Lower leg skin (tissue), 4 donors: Measurements from ENCODE around the gene NUP93. TPM values are rescaled to one million over a fixed set of nuclear protein-coding genes. Genes with fewer than 3 reads are reported as not detected.
A peak's percentile ranks its signal among the peaks of the same experiment; 100 is the strongest.

Experiments used
- DNase-seq, 2 donors: peaks; one replicate each; pipeline ENCODE4 v3.0.0-alpha.2; 2019; ENCODE audit warnings: low spot score in 2 of 2
- H3K4me3 ChIP-seq: fragments of 200-600 bp; sonication (generic); 2 replicates; pipeline ENCODE4 v1.5.1; 2017; ENCODE audit warnings: mild to moderate bottlenecking, low read depth; ENCODE audit not compliant: poor library complexity, severe bottlenecking
- CTCF ChIP-seq, 3 donors: fragments of 450-650 bp; IDR thresholded peaks; one replicate each; pipeline ENCODE4 v1.5.1; 2016; ENCODE audit warnings: antibody characterized with exemption in 3 of 3, mild to moderate bottlenecking in 3 of 3, moderate library complexity in 2 of 3
- POLR2A ChIP-seq, 2 donors: fragments of 450-650 bp; IDR thresholded peaks; one replicate each; pipeline ENCODE4 v1.6.1; 2016 to 2017; ENCODE audit warnings: antibody characterized with exemption in 2 of 2, mild to moderate bottlenecking in 1 of 2, moderate library complexity in 1 of 2
- WGBS, 2 donors: methylation state at CpG; one replicate each; pipeline ENCODE4 v1.1.5; 2018; 5-methylcytosine and 5-hydroxymethylcytosine counted together
- intact Hi-C: fragments of 100-400 bp; cut with DNase I; formaldehyde crosslinking; loops from one replicate; pipeline ENCODE4 v1.15.0; 2023; ENCODE audit warnings: low total_unique reads
- total RNA-seq, 4 donors: library from RNA; depleted of rRNA; stranded (reverse); fragments of >200 nt; gene quantifications; one replicate each; pipeline ENCODE4 v1.1.0, GENCODE V29; 2016

The NUP93 gene
- total RNA-seq, 4 donors from 2014 or later = 21.0 to 40.6 (median 31.2) TPM

DNA sequence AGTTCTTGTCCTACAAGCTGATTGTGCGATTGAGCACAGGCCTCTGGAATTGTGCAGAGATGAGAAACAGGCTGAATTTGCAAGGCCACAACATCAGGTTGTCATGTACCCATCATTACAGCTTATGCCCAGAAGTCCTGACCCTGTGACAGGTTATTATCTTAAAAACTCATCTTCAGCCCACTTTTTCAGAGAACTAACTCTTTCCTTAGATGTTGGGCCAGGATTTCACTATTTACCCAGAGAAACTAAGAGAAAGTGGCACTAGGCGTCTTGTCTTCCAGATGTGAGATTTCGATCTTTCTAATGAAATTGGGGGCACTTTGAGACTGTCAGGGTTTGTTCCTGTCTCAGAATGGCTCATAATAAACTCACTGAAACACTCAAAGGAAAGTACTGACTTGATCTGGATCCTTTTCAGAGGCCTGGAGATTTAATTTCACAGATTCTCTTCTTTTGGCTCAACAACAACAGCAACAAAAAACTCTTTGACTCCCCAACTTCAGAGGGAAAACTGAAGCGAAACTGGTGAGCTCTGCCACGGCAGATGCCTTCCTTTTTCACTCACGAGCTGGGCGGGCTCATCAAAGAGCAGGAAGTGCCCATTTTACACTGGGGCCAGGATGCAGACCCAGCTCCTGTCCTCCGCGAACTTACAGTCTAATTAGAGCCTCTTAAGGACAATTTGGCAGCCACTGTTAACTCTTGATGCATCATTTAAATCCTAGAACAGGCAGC, 117.4 kb downstream of the NUP93 start:
- TF ChIP-seq CTCF (IDR thresholded peaks at IDR 0.05) (no peak), POLR2A (IDR thresholded peaks at IDR 0.05) (no peak)
- H3K4me3 ChIP-seq = no peak overlapping the region
- peak in 1 of 2 donors; percentile 75 for DNase-seq
- intact Hi-C loops = no loop called here
- 60 to 61% methylated on average over 9 of the region's 9 CpGs for WGBS, 2 donors

- WGBS, 2 donors = 73 to 75% methylated on average over 11 of the region's 11 CpGs
- intact Hi-C loops = no loop called here
- no peak overlapping the region for H3K4me3 ChIP-seq
- TF ChIP-seq POLR2A (IDR thresholded peaks at IDR 0.05) (no peak), CTCF (IDR thresholded peaks at IDR 0.05) (no peak)
- DNase-seq = peak in 1 of 2 donors; percentile 78
These were observed 118.4 kb downstream of the NUP93 start for GRCh38 chr16:56848029-56848936.

- peak in 1 of 2 donors; percentile 76 for DNase-seq
- TF ChIP-seq CTCF (IDR thresholded peaks at IDR 0.05) (no peak), POLR2A (IDR thresholded peaks at IDR 0.05) (no peak)
- intact Hi-C loops = no loop called here
- H3K4me3 ChIP-seq = no peak overlapping the region
- 34 to 42% methylated on average over 7 of the region's 7 CpGs for WGBS, 2 donors
These were observed 119.2 kb downstream of the NUP93 start for GRCh38 chr16:56848955-56849689.

DNA sequence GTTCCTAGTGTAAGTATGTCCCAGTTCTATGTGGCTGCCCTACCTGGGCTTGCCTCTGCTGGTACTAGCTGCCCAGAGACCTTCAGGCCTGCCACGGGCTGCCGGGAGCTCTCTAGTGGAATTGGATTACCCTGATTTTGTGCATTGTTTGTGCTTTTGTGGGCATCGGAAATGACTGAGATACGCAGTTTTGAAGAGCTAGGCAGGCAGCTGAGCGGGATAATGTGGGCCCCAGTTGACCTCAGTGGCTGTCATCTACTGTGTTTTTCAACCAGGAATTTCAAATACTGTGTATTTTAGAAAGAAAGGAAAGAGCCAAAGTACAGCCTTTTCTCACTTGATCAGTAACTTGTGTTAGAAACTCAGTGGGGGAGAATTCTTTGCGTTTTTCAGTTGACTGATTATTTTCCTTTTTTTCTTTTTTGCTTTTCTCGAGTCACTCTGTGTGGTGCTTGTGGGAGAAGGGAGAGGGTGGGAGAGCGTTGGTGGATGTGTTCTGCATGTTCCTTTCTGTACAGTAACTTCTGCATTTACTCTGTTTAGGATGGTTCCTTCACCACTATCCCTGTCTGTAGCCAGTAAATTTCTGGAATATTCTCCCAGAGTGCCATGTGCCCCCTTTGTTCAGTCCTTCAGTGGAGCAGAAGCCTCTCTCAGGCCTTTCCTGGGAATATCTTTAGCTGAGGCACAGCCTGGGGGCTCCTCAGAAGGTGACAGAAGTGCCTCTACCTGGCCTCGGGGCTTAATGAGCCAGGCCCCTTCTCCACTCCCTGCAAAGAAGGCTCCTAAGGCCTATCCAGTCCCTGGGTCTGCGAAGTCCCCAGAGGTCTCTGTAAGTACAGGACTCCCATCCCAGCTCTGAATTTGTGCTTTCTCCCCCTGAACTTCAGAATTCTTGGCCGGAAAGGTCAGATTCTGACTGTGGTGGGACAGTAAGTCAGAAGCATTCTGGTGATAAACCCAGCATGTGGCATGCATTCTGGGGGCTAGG, 120.1 kb downstream of the NUP93 start:
- peak in 1 of 2 donors; percentile 60 for DNase-seq
- intact Hi-C loops = no loop called here

More for the DNA sequence above, 120.1 kb downstream of the NUP93 start:
- WGBS, 2 donors = 87 to 88% methylated on average over 11 of the region's 11 CpGs
- TF ChIP-seq POLR2A (IDR thresholded peaks at IDR 0.05) = no peak
- TF ChIP-seq CTCF (IDR thresholded peaks at IDR 0.05) = no peak
- no peak overlapping the region for H3K4me3 ChIP-seq
